VCaP (cell line): ENCODE measurements around the gene P2RY2.

ENCODE experiments used
- H3K27ac ChIP-seq: fragments of 450-650 bp; 2 replicates; pipeline ENCODE4 v1.5.1; 2017
- CTCF ChIP-seq: fragments of 450-650 bp; conservative IDR thresholded peaks from 2 replicates; pipeline ENCODE4 v1.5.1; 2017; ENCODE audit warnings: mild to moderate bottlenecking, moderate library complexity

Gene P2RY2

GRCh38 chr11:73189315-73189714, 28.8 kb upstream of the P2RY2 start:
- TF ChIP-seq CTCF: no peak
- H3K27ac ChIP-seq: no peak overlapping the region

DNA sequence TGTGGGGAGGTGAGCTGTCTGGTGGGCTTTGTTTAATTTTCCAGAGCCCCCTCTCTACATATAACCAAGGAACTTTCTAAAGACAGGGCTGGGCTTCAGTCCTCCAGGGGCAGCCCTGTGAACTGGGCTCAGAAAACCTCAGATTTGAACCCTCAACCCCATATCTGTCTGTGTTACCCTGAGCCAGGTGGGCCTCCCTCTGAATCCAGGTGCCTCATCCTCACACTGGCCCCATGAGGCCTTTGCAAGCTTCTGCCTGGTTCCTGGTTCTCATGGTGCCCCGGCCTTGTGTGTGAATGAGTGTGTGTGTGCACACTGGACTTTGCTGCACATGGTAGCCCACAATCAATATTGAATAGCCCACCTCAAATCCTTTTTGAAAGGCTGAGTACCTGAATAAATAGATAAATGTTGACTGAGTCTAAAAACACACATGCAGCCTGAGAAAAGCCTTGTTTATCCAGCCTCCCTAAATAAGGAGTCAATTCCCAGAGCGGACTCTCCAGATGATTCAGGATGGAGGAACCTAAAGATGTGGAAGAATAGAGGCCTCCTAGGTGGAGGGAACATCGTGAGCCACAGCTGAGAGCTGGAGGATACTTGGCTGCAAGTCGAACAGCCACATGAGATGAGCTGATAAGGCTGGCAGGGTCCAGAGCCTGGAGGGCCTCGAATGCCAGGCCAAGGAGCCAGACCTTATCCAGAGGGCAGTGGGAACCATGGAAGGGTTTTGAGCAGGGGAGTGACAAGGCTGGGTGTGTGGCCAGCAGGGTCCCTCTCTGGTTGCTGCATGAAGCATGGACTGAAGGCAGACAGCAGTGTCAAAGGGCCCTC, 28.1 kb upstream of the P2RY2 start:
- no peak for TF ChIP-seq CTCF
- H3K27ac ChIP-seq: no peak overlapping the region

- no peak overlapping the region for H3K27ac ChIP-seq
- TF ChIP-seq CTCF: no peak
Observed at GRCh38 chr11:73190557-73190885, 27.6 kb upstream of the P2RY2 start.

DNA sequence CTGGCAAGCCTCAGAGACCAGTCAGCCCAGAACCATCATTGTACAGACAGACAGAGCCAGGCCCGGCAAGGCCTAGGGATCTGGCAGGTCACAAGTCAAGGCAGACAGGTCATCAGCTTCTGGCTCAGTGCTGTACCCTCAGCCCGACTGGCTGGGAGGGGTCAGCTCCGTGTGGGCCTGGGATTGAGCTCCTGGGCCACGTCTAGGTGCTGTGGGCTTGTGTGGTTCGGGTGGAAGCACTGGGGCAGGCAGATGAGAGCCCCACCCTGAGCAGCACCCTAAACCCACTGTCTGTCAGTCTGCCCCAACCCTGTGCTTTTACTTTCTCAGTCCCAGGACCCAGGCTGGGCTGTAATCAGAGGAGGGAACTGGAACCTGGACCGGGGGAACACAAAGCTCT, 26.9 kb upstream of the P2RY2 start:
- H3K27ac ChIP-seq: no peak overlapping the region
- no peak for TF ChIP-seq CTCF

GRCh38 chr11:73192272-73192671, 25.8 kb upstream of the P2RY2 start:
- TF ChIP-seq CTCF: no peak
- H3K27ac ChIP-seq: no peak overlapping the region

DNA sequence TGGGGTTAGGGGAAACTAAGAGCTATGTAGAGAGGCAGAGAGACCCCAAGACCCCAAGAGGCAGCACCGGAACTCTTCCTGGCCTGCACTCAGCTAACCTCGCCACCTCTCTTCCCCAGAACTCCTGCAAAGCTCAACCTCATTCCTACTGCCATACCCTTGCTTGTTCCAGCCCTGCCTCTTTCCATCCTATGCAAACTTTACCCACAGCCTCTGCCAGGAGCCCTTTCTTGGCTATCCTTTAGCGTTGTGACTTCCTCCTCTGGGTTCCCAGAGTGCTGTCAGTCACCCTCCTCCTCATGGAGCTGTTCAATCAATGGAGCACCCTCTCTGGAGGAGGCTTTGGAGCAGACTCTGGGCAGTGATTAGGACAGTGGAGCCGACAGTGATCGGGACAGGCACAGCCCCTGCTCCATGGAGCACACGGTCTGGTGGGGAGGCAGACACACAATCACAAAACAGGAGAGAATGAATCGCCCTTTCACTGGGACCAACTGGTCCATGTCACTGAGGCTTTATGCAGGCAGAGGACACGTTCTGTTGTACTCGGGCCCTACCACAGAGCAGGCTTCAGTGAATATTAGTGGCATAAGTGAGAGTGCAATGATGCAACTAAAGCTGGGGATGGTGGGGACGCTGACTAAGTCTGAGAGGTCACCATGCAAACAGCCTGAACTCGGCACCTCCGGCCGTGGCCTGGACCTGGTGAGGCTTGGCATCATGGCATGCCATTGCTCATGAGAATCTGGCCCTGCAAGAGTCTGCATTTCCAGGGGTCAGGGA, 24.6 kb upstream of the P2RY2 start:
- TF ChIP-seq CTCF: no peak
- peak overlapping the region; percentile 15; the same call in 1 of the 2 replicates for H3K27ac ChIP-seq

DNA sequence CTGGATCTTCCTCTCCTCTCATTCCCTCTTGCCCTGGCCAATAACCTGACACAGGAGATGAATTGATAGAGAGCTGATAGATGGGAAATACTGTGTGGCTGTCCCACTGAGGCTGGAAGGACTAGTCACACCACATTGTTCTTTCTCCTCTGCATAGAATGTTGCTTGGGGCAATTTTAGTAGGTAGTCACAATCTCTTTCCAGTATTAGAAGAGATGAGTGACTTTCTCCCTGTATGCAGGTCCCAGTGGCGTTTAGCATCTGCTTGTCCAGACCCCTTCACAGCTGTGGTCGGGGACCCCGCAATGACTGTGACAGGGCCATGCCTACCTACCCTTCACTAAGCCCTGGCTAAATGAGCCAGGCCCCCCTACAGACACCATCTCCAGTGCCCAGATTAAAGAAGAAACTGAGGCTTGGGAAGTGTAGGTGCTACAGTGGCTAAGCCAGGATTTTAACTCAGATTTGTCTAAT, 24.0 kb upstream of the P2RY2 start:
- no peak for TF ChIP-seq CTCF
- H3K27ac ChIP-seq: peak overlapping the region; percentile 15; the same call in 1 of the 2 replicates
